Ectodermal cell (in vitro differentiated cells): ENCODE measurements around the gene SLC22A31. TPM values are rescaled to one million over a fixed set of nuclear protein-coding genes. Genes with fewer than 3 reads are reported as not detected.
A peak's percentile ranks its signal among the peaks of the same experiment; 100 is the strongest.
"Not testable (repeated sequence)": the region's sequence is repeated elsewhere in the genome, so short reads cannot be mapped to it uniquely, and the experiment has no call there.

ENCODE experiments used
- H3K27ac ChIP-seq: 2 replicates; pipeline ENCODE4 v1.7.0; 2013; ENCODE audit warnings: mild to moderate bottlenecking, low read depth, low read length; ENCODE audit not compliant: insufficient read depth, poor library complexity, severe bottlenecking
- H3K27me3 ChIP-seq: 2 replicates; pipeline ENCODE4 v1.7.0; 2013; ENCODE audit warnings: mild to moderate bottlenecking, low read length; ENCODE audit not compliant: insufficient read depth, control insufficient read depth, poor library complexity, severe bottlenecking
- H3K36me3 ChIP-seq: one replicate; pipeline ENCODE4 v1.7.0; 2013; ENCODE audit warnings: low read length; ENCODE audit not compliant: control insufficient read depth, insufficient read depth
- H3K4me1 ChIP-seq: one replicate; pipeline ENCODE4 v1.7.0; 2013; ENCODE audit warnings: low read length; ENCODE audit not compliant: control insufficient read depth, insufficient read depth
- H3K4me3 ChIP-seq: 2 replicates; pipeline ENCODE4 v1.7.0; 2013; ENCODE audit warnings: low read depth, low read length, control low read depth; ENCODE audit not compliant: insufficient read depth
- H3K9me3 ChIP-seq: 2 replicates; pipeline ENCODE4 v1.7.0; 2013; ENCODE audit warnings: mild to moderate bottlenecking, low read length, moderate library complexity; ENCODE audit not compliant: control insufficient read depth
- WGBS, 2 experiments: methylation state at CpG; one replicate each; pipeline ENCODE4 v1.1.7; 2013; ENCODE audit warnings: missing lambda C conversion rate in 2 of 2; 5-methylcytosine and 5-hydroxymethylcytosine counted together
- polyA plus RNA-seq, 4 experiments: library from polyadenylated mRNA; stranded (reverse); fragments of 50-300 nt; gene quantifications; one replicate each; pipeline ENCODE4 v1.2.3, GENCODE V29; 2013

SLC22A31 gene
- polyA plus RNA-seq (2013, experiment 1 of 4), result 0.78 TPM
- 0.57 TPM for polyA plus RNA-seq (2013, experiment 2 of 4)
- 0.85 TPM for polyA plus RNA-seq (2013, experiment 3 of 4)
- 1.1 TPM for polyA plus RNA-seq (2013, experiment 4 of 4)

DNA sequence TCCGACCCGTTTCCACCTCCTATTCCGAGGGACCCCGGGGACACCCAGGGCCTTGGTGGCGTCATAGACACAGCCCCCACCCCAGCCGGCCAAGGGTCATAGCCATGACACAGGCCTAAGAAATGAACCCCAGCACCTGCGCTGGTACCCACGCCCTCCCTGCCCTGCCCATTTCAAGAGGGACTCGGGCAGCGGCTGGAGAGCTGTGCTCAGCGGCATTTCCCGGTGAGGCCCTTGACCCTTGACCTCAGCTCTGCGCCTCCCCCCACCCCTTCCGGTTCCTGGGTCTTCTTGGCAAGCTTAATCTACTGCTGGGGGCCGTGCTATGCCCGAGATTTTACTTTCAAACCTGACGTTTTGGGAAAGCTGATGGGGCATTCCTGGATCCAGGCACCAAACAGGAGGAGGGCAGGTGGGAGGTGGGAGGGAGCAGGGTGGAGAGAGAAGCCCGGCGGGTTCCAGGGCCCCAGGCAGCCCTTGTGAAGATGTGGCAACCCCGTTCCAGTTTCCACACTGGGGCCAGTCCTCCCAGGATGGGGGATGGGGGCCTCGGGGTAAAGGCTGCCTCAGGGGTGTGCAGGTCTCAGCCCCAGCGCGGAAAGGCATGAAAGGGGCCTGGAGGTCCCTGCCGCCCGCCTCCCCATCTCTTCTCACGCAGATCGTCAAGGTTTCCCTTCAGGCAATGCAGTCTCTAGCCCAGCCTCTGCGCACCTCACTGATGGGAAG is at the start of gene SLC22A31:
Gene SLC22A31 (minus strand): TSS at position 414 of the 726 bp plus-strand sequence. CDS start 36 bp downstream, at position 378.
- Histone ChIP-seq H3K36me3 (no peaks in the 10 kb centered on the region), H3K27ac (no peak within 1 kb of the TSS), H3K9me3 (peaks cover 3% of the 10 kb centered on the region), H3K4me3 (peak within 1 kb of the TSS; percentile 26), H3K27me3 (peaks cover 67% of the 10 kb centered on the region), H3K4me1 (peaks cover 10% of the 10 kb centered on the region)
- 27 to 31% methylated on average over 28 of the region's 28 CpGs for WGBS, 2 experiments

DNA sequence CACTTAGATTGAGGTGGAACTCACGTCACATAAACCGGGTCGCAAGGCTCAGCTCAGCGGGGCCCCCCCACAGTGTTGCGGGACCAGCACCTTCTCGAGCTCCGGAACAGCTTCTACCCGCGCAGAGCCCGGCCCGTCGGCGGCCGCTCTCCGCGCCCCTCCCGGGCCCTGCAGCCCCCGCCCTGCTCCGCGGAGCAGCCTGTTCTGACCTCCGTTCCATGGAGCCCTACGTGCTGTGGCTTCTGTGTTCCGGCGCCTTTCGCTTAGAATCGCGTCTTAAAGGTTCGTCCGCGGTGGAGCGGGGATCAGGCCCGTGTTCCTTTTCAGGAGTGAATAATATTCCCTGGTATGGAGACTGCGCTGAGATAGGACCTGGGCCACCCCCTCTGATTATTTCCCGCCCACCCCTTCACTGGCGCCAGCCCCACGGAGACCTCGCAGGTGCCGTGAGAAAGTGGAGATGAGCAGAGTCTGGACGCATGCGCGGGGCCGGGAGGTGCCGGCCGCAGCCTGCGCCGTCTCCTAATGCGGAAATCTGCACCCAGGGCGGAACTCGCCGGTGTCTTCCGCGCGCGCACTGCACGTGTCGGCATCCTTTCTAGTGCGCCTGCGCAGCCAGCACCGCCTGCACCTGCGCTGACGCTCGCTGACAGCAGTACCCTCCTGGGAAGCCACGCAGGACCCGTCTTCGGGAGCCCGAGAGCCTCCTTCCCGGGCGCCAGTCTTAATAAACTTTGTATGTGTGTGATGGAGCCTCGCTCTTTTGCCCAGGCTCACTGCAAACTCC is 48.1 kb upstream of the SLC22A31 start:
- WGBS, 2 experiments, result 77% methylated on average over 69 of the region's 69 CpGs
- Histone ChIP-seq H3K4me3 (no peak overlapping the region), H3K4me1 (no peaks in the 10 kb centered on the region), H3K27ac (no peak overlapping the region), H3K27me3 (peaks cover 24% of the 10 kb centered on the region), H3K36me3 (no peaks in the 10 kb centered on the region), H3K9me3 (no peaks in the 10 kb centered on the region)

DNA sequence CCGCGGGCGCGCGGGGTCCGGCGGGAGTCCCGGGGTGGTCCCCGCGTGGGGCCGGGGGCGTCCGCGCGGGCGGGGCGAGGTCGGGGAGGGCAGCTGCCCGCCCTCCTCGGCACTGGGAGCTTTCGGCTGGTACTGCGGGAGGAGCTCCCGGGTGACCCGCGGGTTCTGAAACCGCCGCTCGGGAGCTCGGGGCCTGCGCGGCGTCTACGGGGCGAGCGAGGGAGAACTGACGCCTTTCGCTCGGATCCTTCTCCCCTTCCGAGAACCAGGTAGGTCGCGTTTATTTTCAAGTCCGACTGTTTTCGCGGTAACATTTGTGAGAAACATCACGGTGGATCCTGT is 47.4 kb upstream of the SLC22A31 start:
- not testable (repeated sequence) for H3K9me3 ChIP-seq, H3K27ac ChIP-seq, H3K4me1 ChIP-seq, H3K36me3 ChIP-seq
- peaks cover 24% of the 10 kb centered on the region for H3K27me3 ChIP-seq
- H3K4me3 ChIP-seq, result peak overlapping the region; percentile 51
- WGBS, 2 experiments, result 2% methylated on average over 45 of the region's 45 CpGs

DNA sequence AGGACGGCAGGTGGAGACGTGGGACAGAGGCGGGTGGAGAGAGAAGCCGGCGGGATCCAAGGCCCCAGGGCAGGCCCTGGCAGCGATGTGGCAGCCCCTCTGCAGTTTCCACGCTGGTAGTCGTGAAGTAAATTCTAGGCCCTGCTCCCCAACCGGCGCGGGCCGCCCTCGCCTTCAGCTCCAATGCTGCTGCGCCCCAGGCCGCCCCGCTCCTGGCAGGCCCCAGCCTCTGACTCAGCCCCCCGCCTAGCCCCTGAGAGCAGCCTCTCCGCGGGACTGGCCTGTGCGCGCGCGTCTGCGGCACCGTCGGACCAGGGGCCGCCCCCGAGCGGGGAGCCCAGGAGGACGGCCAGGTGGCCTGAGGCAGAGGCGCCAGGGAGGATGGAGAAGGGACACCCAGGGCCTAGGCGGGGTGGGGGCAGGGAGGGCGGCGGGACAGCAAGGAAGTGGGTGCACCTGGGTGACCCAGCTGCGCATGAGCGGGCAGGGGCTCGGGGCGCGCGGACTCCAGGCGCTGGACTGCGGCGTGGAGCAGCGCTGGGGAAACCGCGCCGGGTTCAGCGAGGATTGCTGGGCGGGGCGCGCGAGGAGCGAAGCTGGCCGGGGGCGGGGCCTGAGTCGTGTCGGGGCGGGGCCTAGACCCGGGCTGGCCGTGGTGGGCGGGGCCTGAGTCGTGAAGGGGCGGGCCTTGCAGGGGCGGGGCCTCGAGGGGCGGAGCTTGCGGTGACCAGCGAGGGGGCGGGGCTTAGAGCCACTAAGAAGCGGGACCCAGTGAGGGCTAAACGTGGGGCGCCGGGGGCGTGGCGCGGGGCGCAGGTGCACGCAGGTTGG is 46.8 kb upstream of the SLC22A31 start:
- no peak overlapping the region for H3K27ac ChIP-seq
- peak overlapping the region; percentile 51 for H3K4me3 ChIP-seq
- H3K36me3 ChIP-seq, result no peaks in the 10 kb centered on the region
- H3K9me3 ChIP-seq, result no peaks in the 10 kb centered on the region
- H3K4me1 ChIP-seq, result no peaks in the 10 kb centered on the region
- whole genome bisulfite sequencing, 2 experiments, result 5 to 6% methylated on average over 78 of the region's 78 CpGs
- peaks cover 24% of the 10 kb centered on the region for H3K27me3 ChIP-seq

DNA sequence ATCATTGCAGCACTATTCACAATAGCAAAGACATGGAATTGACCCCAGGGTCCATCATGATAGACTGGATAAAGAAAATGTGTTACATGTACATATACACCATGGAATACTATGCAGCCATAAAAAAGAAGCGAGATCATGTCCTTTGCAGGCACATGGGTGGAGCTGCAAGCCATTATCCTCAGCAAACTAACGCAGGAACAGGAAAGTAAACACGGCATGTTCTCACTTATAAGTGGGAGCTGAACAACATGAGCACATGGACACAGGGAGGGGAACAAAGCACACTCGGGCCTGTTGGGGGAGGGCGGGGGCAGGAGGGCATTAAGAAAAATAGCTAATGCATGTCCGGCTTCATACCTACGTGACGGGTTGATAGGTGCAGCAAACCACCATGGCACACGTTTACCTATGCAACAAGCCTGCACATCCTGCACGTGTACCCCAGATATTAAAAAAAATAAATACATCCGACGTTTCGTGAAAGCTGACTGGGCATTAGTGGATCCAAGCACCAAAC is 46.1 kb upstream of the SLC22A31 start:
- Histone ChIP-seq H3K9me3 (no peaks in the 10 kb centered on the region), H3K36me3 (no peaks in the 10 kb centered on the region), H3K4me3 (peak overlapping the region; percentile 51), H3K27ac (no peak overlapping the region), H3K27me3 (peaks cover 24% of the 10 kb centered on the region), H3K4me1 (no peaks in the 10 kb centered on the region)
- 85 to 88% methylated on average over 13 of the region's 13 CpGs for WGBS, 2 experiments

DNA sequence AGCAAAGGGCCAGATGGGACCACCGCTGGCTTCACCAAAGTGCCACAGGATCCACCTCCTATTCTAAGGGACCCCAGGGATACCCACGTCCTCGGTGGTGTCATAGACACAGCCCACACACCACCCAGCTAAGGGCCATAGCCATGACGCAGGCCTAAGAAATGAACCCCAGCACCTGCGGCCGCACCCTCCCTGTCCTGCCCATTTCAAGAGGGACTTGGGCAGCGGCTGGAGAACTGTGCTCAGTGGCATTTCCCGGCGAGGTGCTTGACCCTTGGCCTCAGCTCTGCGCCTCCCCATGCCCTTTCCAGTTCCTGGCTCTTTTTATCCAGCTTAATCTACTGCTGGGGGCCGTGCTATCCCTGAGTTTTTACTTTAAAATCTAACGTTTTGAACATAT is 44.4 kb upstream of the SLC22A31 start:
- H3K4me3 ChIP-seq, result no peak overlapping the region

DNA sequence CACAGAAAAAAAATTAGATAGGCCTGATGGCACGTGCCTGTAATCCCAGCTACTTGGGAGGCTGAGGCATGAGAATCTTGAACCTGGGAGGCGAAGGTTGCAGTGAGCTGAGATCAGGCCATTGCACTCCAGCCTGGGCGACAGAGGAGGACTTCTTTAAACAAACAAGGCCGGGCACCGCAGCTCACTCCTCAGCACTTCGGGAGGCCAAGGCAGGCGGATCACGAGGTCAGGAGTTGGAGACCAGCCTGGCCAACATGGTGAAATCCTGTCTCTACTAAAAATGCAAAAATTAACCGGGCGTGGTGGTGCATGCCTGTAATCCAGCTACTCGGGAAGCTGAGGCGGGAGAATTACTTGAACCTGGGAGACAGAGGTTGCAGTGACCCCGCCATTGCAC is 43.9 kb upstream of the SLC22A31 start:
- not testable (repeated sequence) for H3K27ac ChIP-seq, H3K4me1 ChIP-seq, H3K9me3 ChIP-seq, H3K36me3 ChIP-seq, H3K4me3 ChIP-seq
- peaks cover 24% of the 10 kb centered on the region for H3K27me3 ChIP-seq
- WGBS, 2 experiments, result 87 to 90% methylated on average over 13 of the region's 13 CpGs

More for the DNA sequence above, 44.4 kb upstream of the SLC22A31 start:
- Histone ChIP-seq H3K9me3 (no peaks in the 10 kb centered on the region), H3K36me3 (no peaks in the 10 kb centered on the region), H3K27ac (no peak overlapping the region), H3K27me3 (peaks cover 24% of the 10 kb centered on the region), H3K4me1 (no peaks in the 10 kb centered on the region)
- 80 to 84% methylated on average over 12 of the region's 12 CpGs for WGBS, 2 experiments

DNA sequence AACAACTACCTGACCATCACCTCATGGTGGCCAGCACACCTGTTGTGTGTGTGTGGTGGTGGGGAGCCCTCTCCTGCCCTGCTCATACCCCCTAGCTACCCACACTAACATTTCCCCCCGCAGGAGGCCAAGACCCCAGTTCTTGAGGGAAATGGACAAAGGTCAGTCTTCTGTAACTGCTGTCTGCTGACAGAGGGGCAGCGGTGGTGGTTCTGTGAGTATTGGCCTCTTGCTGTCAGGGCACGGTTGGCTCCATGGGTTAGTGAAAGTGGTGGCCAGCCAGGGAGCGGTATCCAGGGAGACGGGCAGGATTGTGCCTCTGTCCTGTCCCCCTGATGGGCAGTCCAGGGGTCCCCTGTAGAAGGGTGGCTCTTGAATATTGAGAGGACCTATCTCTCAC is 43.3 kb upstream of the SLC22A31 start:
- H3K9me3 ChIP-seq, result no peaks in the 10 kb centered on the region
- H3K27me3 ChIP-seq, result peaks cover 22% of the 10 kb centered on the region
- H3K27ac ChIP-seq, result no peak overlapping the region
- no peaks in the 10 kb centered on the region for H3K36me3 ChIP-seq
- no peaks in the 10 kb centered on the region for H3K4me1 ChIP-seq
- 91 to 94% methylated on average over 5 of the region's 5 CpGs for whole genome bisulfite sequencing, 2 experiments
- no peak overlapping the region for H3K4me3 ChIP-seq

DNA sequence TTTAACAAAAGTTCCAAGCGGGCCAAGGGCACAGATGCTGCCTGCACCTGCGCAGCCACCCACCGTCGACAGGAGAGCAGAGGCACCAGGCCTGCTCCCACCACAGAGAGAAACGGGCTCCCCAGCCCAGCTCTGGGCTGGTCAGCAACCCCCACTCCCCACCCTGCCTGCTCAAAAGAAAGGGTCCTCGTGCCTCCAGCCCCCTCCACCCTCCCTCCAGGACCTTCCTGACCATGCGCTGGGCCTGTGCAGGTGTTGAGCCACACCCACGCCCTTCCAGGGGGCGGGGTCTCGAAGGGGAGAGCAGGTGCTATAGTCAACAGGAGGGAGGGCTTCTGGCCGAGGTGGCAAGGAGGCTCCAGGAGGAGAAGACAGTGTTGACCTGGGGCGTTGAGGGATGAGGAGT is 42.5 kb upstream of the SLC22A31 start:
- no peaks in the 10 kb centered on the region for H3K36me3 ChIP-seq
- H3K27ac ChIP-seq, result no peak overlapping the region
- H3K4me1 ChIP-seq, result no peaks in the 10 kb centered on the region
- H3K4me3 ChIP-seq, result no peak overlapping the region
- H3K27me3 ChIP-seq, result peaks cover 14% of the 10 kb centered on the region
- WGBS, 2 experiments, result 81 to 82% methylated on average over 12 of the region's 12 CpGs
- no peaks in the 10 kb centered on the region for H3K9me3 ChIP-seq
